CD1c-positive myeloid dendritic cell (primary cell): ENCODE data around the gene AQP12A.
"Not testable (repeated sequence)": the region's sequence is repeated elsewhere in the genome, so short reads cannot be mapped to it uniquely, and the experiment has no call there.

Source experiments
- DNase-seq: peaks from one replicate; pipeline ENCODE4 v3.0.0-alpha.2; 2016; ENCODE audit errors: extremely low spot score

Gene AQP12A, protein sequence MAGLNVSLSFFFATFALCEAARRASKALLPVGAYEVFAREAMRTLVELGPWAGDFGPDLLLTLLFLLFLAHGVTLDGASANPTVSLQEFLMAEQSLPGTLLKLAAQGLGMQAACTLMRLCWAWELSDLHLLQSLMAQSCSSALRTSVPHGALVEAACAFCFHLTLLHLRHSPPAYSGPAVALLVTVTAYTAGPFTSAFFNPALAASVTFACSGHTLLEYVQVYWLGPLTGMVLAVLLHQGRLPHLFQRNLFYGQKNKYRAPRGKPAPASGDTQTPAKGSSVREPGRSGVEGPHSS

DNA sequence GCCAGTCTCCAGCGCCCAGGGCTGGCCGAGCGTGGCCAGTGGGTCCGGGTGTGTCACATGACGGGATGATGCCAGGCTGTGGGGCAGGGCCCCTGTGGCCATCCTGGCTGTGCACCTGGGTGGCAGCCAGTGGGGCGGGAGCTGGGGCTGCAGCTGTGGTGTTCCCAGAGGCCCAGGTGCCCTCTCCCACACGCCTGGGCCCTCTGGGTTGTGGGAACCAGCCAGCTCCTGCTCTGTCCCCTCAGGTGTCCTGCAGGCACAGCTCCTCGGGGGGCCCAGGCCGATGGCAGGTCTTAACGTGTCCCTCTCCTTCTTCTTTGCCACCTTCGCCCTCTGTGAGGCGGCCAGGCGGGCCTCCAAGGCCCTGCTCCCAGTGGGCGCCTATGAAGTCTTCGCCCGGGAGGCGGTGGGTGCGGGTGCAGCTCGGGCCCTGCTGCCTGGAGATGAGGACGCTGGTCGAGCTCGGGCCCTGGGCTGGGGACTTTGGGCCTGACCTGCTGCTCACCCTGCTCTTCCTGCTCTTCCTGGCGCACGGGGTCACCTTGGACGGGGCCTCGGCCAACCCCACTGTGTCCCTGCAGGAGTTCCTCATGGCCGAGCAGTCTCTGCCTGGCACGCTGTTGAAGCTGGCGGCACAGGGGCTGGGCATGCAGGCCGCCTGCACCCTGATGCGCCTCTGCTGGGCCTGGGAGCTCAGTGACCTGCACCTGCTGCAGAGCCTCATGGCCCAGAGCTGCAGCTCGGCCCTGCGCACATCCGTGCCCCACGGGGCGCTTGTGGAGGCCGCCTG, at the start of gene AQP12A:
TSS of gene AQP12A (plus strand) at position 236 of the 790 bp plus-strand sequence. CDS start at position 284, 48 bp downstream.
- not testable (repeated sequence) for DNase-seq

DNA sequence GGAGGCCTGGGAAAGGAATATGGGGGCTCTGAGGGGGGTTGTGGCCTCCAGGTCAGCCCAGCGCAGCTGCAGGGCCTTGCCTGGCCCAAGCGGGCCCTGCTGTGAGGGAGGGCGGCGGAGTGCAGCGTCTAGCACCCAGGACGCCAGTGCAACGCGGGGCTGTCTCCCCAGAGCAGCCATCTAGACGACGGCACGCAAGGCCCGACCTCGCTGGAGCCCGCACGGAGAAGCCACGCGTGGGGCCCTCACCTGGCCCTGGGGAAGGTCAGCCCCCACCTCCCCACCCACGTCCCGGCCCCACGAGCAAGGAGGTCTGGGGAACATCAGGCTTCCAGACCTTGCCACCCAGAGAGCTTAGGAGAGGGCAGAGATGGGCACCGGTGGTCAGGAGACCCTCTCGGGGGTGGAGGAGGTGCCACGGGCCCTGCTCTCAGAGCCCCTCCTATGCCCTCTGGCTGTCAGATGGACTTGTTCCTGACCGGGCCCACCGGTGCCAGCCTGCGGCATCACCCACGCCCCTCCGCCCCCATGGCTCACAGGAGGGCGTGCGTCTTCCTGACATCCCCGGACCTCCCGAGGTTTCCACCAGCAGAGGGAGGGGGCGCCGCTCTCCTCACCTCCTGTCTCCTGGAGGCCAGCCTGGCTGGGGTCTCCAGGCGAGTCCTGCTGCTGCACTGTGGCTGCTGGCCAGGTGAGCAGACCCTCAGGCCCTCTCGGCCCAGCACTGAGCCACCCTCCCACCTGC, 49.4 kb upstream of the AQP12A start:
- no peak for DNase-seq

GRCh38 chr2:240642806-240643092, 48.9 kb upstream of the AQP12A start:
- DNase-seq = no peak

GRCh38 chr2:240643093-240643810, 48.4 kb upstream of the AQP12A start:
- DNase-seq = no peak

DNA sequence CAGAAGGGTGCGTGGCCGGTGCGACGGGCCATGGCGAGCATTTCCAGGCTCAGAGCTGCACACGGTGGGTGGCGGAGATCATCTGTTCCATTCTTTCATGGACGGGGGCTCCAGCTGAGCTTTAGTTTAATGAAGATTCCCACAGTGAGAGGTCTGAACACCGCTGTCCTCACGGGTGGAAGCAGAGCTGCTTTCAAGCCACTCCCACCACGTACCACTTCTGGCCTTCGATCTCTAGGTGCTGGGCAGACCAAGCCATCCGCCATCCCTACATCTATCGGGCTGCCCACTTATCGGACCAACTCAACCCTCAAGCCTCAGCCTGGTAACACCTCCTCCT, 47.9 kb upstream of the AQP12A start:
- no peak for DNase-seq

DNA sequence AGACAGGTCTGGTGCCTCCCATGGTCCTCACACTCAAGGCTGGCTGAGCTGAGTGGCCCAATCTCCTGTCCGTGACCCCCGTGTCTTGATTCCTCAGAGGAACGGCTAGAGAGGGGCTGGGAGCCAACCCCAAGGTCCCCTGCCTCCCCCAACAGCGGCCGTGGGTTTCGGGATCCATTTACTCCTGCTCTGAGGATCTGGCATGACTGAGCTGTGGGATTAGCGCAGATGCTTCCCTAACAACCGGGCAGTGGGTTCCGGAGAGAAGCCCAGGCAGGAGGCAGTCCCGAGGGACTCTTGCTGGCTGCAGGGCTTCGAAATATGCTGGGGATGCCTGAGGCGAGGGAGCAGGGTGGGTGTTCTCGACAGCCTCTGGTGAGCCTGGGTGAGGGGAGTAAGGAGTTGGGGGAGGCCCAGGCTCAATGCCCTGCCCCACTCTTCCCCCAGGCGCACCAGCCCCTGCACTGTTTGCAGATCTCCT, 47.5 kb upstream of the AQP12A start:
- DNase-seq = no peak

- no peak for DNase-seq
These were observed 46.8 kb upstream of the AQP12A start for GRCh38 chr2:240644859-240645301.

DNA sequence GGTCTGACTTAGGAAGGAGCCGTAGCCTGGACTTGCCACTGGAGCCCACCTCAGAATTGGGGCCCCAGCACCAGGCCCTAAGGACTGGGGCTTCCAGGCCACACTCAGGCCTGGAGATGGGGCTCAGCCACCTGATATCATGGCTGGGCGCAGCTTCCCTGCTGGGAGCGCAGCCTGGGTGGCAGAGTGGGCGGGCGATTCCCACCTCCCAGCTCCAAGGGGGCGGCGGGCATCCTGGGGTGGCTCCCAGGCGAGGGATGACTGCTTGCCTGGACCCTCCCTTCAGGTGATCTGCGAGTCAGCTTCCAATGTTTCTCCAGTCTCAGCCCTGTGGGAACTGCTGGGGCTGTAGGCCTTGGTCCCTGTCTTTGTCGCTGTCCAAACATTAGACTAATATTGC, 46.3 kb upstream of the AQP12A start:
- no peak for DNase-seq

DNA sequence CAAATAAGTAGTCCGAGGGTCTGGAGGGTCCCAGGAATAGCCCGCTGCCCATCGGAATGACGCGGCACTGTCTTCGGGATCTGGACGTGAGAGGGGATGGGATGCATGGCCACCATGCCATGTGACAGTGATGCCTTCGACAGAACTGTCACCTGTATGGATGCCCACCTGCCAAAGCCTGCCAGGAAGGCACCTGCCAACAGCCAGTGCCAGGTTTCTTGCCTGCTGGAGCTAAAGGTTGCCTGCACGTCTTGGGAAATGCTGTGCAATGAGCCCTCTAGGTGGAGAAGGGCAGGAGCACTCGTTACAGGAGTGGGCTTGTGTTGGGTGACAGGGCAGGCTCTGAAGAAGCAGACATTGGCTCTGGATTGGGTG, 45.9 kb upstream of the AQP12A start:
- DNase-seq = no peak

DNA sequence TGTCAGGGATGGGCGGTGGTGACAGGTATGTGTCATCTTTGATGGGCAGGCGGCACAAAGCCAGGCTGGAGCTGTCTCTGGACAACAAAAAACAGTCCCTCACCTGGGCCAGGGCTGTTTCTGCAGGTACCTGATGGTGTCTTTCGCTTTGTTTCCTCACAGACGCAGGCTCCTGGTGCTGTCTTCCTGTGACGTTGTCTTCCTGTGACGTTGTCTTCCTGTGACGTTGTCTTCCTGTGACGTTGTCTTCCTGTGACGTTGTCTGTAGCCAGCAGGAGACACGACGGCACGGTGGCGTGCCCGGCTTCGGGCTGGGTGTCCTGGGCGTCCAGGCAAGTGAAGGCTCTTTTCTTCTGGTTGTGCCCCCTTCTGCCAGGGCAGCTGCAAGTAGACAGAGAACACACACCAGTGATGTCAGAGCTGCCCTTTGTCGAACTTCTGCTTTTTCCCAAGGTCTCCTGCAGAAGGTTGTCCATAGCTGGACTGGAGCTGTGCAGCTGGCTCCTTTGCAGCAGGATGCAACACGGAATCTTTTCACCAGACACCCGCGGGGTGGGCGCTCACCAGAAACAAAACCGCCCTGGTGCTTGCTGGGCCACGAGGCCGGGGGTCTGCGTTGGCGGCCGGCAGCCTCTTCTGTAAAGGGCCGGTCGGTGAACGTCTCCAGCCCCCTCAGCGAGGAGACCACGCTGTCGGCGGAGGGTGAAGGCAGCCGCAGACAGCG, 45.3 kb upstream of the AQP12A start:
- peak; percentile 51 for DNase-seq

DNA sequence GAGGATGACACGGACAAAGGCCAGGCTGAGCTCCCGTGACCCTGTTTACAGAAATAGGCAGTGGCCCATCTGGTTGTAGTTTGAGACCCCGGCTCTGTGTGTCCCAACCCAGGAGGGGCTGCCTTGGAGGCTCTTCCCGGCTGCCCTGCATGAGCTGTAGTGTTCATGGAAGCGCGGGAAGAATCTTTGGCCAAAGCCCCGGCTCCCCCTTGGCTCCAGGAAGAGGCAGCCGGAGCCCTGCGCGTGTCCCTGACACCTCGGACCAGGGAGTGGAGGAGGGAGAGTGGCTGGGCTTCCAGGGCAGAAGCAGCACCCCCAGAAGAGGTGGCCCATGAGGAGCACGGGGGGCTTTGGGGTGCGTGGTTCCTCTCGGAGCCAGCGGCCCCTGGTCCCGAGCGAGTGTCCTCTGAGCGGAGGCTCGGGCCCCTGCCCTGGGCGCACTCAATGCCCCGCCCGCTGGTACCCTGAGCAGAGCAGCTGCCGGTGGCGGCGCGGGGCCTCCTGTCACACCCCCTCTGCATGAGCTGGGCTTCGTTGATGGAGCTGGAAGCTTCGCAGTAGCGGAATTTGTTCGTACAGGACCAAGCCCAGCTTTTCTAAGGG, 44.7 kb upstream of the AQP12A start:
- no peak for DNase-seq

DNA sequence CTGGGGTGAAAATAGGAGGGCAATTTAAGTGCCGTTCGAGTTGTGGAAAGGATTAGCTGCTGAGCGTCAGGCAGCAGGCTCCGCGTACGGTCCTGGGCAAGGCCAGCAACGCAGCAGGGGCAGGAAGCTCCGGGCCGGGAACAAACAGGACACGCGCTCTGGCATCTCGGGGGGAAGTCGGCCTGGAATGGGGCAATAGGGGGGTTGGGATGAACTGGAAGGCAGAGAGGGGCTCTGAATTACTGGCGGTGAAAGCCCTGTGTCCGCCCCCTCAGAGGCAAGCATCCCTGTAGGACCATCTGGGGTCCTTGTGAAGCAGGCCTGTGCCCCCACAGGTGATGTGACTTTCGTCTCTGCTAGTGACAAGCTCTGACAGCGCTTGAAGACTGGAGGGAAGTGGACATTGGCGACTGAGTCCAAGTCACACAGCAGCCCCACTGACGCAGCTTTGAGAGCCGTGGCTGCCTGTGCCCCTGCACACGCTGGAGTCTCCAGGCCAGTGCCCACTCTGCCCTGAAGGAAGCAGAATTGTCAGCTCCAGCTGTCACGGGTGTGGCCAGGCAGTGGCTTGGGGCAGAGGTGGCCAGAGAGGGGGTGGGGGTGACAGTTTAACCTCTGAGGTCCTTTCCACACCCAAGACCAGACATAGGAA, 44.0 kb upstream of the AQP12A start:
- no peak for DNase-seq

DNA sequence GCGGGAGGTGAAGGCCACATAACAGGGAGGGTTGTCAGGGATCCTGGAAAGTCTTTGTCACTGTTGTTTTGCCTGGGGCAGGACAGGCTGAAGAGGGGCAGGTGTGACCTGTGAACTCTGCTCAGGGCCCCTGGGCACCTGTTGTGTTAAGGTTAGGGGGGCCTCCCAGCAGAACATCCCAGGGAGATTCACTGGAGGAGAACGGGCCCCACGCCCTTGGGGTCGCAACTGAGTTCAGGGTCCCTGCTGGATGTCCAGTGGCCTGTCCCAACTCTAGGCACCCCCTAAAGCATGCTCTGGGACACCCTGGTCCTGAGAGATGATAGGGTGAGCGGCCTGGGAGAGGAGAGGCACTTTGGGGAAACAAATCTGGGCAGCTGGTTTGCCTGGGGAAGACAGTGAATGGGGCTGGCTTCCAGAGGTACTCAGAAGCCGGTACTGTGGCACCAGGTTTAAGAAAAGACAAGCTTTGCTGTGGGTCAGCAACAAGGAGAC, 43.5 kb upstream of the AQP12A start:
- DNase-seq = no peak

DNA sequence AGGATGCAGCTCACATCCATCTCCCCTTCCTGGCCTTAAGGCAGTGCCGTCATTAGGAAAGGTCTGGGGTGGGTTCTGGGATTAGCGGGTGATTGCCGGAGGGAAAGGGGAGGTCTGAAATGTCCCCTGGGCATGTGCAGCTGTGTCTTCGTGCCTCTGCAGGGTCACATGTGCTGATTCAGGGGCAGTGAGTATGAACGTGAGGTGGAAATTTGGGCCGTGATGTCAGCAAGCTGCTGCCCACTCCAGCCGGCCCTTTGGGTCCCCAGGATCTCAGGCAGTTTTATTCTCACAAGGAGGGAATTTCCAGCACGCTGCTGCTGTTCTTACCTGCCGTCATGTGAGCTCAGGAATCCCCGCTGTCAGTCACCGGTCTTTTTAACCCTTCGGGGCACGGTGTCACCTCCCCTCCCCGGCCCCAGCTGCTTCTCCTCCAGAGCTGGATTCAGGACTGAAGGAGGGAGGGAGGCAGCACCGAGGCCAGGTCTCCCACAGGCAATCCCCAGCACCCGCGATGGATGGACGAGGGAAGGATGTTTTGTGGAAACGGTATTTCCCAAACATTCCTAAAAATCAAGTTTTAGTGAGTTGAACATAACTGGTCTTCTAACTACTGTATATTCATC, 42.9 kb upstream of the AQP12A start:
- DNase-seq = no peak

DNA sequence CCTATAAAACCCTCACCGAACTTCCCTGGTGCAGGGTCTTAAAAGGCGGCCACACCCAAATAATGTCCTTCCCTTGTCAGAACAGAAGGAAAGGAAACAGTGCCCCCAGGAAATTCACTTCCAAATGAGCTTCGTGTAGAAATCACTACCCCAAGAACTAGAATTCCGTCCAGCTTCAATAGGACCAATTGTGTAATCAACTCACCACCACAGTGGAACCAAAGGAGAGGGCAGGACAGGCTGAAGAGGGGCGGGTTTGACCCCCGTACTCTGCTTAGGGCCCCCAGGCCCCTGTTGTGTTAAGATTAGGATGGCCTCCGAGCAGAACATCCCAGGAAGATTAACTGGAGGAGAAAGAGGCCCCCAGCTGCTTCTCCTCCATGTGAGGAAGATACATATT, 42.3 kb upstream of the AQP12A start:
- DNase-seq = no peak

- DNase-seq = no peak
These were observed 41.3 kb upstream of the AQP12A start for GRCh38 chr2:240650254-240650965.

- no peak for DNase-seq
These were observed 40.5 kb upstream of the AQP12A start for GRCh38 chr2:240651185-240651584.

GRCh38 chr2:240655931-240656886, 35.5 kb upstream of the AQP12A start:
- DNase-seq = peak; percentile 49
